ENCODE measurements around the gene CXCR6.

CXCR6 gene

DNA sequence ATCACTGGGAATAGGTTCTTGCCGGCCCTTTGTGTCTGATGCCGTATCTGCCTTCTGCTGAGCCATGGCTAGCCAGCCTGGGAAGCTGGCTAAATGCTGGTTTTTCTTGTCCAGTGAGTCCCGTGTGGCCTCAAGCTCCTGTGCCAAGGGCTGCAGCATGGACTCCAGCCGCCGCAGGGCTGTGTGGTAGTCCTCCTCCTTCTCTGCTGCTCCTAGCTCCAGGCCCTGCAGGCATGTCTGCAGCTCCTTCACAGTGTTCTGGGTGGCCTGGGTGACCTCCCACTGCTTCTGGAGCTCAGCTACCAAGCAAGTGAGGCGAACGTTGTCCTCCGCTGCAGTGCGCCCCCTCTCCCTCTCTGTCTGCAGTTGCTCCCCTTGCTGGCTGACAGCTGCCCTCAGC is 24.9 kb downstream of the CXCR6 start:
- no peak for DNase-seq (ENCODE audit: low read depth in 2 of 3, low spot score in 2 of 3)

GRCh38 chr3:45968706-45969105 is 25.4 kb downstream of the CXCR6 start:
- no peak for DNase-seq (ENCODE audit: low read depth in 2 of 3, low spot score in 2 of 3)

DNA sequence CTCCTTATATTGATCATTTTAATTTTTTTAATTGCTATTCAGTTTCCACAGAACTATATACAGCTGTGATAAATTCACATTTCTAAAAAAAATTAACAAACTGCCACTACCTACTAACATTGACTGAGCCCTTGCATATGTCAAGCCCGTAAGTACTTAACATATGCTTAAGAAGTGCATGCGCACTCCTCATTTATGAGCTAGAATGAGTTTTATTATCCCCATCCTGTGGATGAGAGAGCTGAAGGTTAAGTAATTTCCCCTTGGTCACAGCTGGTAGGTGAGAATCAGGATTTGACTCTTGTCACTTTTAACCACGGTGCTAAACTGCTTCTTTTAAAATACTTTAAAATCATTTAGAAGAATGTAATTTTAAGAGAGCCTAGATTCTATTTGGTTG is 25.9 kb downstream of the CXCR6 start:
- DNase-seq (ENCODE audit: low read depth in 2 of 3, low spot score in 2 of 3), result no peak

DNA sequence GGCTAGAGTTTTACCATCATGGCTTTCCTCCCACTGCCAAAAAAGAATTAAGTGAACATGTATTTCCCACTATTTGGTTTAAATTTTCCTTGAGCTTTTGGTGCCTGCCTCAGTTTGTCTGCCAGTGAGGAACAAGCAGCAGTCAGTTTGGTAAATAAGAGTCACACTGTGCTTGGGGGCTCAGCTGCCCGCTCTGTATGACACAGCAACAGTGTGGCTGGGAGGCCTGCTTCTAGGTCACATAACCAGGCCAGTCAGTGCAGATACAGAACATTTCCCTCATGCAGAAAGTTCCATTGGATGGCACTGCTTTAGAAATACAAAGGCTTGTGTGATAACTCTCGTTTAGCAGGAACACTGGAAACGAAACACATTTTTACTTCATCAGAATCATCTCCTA is 26.7 kb downstream of the CXCR6 start:
- no peak for DNase-seq (ENCODE audit: low read depth in 2 of 3, low spot score in 2 of 3)

DNA sequence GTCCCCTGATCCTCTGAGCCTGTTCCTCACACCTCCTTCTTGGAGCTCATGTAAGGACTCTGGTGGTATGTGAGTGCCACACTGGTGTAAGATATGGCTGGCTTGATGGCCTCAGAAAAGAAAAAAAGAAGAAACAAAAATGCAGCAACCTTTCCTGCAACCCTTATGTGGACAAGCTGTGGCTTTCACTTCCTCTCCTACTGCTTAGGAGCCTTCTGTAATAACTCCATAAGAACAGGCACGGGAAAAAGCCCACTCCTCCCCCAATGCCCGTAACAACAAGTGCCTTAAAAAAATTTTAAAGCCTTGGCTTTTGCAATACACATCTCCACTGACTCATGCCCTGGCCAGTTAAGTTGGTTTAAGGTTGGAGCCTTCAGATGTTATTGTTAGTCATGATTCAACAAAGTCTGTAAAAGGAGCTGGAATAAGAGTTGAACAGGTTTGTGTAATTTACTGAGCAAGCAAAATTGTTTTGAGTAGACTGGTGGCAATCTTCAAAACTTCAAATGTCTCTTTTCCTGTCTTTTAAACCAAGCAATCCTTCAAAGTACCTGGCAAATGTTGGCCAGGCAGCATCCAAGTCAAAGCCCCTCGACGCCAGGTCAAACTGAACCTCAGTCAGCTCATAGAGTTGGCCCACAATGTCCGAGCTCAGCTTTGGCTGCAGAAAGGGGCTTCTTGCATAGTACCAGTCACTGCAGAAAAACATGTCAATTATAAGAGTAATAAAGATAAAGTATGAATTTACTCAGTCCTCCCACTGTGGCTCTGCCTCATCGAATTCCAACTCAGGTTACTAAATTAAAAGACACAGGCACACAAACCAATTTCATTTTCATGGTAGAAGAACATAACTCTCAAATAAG is 29.5 kb downstream of the CXCR6 start:
- no peak for DNase-seq (ENCODE audit: low read depth in 2 of 3, low spot score in 2 of 3)

DNA sequence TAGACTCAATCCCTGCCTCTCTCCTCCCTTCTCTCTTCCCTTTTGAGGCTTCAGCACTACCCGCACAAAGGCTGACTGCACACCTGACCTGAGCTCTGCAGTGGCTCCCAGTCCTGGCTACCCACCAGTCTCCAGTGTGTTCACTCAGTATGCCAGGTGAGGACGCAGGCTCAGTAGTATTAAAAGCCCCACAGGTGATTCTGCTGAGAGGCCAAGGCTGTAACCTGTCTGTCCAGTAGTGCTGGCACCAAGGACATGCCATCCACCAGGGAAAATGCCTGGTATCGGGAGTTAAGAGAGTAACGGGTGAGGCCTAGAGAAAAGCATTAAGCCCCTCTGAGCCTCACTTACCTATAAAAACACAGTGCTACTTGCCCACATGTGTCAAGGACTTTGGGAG is 31.4 kb downstream of the CXCR6 start:
- no peak for DNase-seq (ENCODE audit: low read depth in 2 of 3, low spot score in 2 of 3)

DNA sequence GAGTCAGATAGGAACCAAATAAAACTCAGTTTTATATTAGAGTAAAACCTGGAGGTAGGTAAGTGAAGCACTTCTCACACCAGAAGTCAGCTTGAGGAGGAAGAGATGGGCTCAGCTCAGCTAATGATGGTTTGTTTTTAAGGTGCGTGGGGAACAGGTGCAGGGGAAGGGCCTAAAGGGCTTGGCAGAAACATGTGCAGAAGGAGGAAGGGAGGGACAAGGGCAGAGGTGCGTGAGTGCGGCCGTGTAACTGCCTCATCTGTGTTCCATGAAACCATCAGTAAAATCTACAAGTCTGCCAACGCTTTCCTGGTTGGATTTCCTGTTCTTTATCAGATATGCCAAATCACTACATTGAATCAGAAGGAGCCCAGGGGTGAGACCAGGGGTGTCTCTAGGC is 32.4 kb downstream of the CXCR6 start:
- no peak for DNase-seq (ENCODE audit: low read depth in 2 of 3, low spot score in 2 of 3)

DNA sequence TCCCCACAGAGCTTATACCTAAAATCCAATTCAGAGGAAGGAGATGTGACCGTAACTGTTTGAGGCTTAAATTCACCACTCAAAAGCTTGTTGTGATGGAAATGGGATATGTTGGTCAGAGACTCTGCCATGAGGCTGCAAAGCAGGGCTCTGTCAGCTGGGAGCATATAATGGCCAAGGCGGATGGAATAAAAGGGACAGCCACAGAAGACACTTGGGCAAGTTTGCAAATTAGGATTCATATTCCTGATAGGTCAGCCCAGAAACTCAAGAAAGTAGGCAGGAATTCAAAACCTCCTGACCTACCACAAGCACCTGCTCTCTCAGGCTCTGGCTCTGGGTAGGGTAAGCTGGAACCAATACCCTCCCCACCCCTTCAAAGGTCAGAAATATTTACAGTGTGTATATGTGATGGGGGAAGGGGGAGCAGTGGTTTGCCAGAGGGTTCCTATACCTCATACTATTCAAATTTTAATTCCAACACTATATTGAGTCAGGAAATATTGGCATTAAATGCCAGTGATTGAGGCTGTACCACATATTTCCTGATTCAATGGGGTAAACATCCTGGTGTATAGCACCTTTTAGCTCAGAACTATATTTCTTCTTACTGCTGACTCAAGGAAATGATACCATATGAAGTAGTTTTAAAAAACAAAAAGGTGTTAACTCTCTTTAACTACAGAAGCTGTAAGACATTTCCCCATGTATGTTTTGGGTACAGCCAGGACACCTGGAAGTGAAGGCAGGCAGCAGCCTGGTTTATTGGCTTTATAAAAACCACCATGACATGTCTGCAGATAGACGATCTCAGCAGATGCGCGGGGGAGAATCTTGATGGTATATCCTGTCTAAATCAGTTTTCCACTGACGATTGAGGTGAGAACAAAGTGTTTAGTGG is 33.2 kb downstream of the CXCR6 start:
- DNase-seq (ENCODE audit: low read depth in 2 of 3, low spot score in 2 of 3), result no peak

DNA sequence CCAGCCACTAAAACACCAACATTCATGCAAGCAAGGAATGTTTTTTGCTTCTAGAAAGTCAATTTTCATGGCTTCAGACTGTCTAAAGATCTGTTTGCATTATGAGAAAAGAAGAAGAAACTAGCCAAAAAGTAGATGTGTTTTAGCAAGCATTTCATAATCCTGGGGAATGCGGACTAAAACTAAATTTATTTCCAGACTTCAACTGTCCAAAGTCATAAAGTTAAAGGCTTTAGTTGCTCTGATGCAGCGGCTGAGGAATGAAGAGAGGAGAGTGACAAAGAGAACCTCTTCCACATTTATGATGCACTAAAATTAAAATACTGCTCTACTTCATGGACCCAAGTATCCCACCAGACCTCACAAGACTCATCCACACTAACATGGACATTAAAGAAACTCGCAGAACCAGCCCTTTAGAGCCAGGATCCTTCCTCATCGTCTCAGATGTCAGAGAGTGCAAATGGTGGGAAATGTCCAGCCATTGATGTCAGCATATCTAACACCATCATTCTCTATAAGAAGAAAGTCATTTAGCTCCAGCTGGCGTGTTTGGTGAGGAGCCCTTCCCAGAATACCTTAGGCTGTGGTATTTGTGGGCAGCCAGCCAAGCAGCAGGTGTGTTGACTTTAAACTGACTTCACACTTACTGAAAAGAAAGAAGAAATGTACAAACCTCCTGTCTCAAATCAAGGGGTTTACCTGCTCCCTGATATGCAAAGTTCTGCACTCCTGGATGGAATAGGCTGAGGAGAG is 34.9 kb downstream of the CXCR6 start:
- DNase-seq (ENCODE audit: low read depth in 2 of 3, low spot score in 2 of 3), result no peak

- no peak for DNase-seq (ENCODE audit: low read depth in 2 of 3, low spot score in 2 of 3)
These were observed 36.1 kb downstream of the CXCR6 start for GRCh38 chr3:45979378-45979777.

GRCh38 chr3:45980229-45980813 is 37.1 kb downstream of the CXCR6 start:
- DNase-seq (ENCODE audit: low read depth in 2 of 3, low spot score in 2 of 3), result no peak

DNA sequence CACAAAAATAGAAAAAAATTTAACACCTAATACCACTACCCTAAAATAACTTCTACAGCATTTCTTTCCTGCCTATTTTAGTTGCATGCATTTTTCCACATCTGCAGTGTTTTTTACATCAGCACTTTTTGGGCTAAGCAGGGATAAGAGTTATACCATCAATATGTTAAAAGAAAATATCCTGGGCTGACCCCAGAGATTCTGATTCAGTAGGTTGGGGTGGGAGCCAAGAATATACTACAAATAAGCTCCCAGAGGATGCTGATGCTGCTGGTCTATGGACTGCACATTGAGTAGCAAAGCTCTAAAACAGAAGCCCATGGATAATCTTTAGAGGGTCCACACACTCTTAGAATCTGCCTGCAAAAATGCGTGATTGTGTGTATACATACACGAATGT is 37.6 kb downstream of the CXCR6 start:
- DNase-seq (ENCODE audit: low read depth in 2 of 3, low spot score in 2 of 3), result no peak

DNA sequence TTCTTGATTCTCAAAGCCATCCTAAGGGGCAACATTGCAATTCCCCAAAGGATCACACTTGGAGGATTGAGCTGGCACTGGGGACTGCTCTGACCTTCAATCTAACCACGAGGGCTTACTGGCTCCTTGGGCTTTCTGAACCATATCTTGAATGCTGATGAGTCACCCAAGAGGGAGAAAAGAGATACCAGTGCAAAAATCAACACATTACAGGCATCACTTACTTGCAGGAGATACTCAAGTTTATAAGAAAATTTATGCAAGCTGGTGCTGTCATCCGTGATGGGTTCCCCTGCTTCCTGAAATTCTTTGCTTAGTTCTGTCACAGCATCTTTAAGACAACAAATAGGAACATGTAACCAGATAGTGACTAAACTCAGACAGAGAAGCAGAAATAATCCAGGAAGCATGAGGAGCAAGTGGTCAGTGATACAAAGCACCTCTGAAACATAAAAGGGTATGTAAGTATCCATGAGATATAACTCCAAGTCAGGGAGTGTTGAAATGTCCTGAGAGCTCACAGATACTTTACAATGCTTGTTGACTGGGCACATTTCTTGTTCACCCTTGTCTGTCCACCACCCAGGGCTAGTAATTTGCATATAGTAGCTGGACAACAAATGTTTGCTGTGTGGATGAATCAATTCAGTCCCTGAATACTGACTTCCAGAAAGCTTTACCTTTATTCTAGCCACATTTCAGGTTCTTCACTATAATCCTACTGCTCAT is 38.2 kb downstream of the CXCR6 start:
- no peak for DNase-seq (ENCODE audit: low read depth in 2 of 3, low spot score in 2 of 3)

GRCh38 chr3:45983770-45984169 is 40.5 kb downstream of the CXCR6 start:
- DNase-seq (ENCODE audit: low read depth in 2 of 3, low spot score in 2 of 3), result no peak

GRCh38 chr3:45984331-45985312 is 41.4 kb downstream of the CXCR6 start:
- no peak for DNase-seq (ENCODE audit: low read depth in 2 of 3, low spot score in 2 of 3)

- no peak for DNase-seq (ENCODE audit: low read depth in 2 of 3, low spot score in 2 of 3)
These were observed 42.5 kb downstream of the CXCR6 start for GRCh38 chr3:45985532-45986302.

GRCh38 chr3:45986303-45986982 is 43.2 kb downstream of the CXCR6 start:
- DNase-seq (ENCODE audit: low read depth in 2 of 3, low spot score in 2 of 3), result no peak
